GM19025 (cell line): Measurements from ENCODE around the gene IL36A.

Experiments
- ATAC-seq: cut with Tn5 transposase; IDR thresholded peaks from one replicate; pipeline ENCODE4 v1.9.1; 2021; ENCODE audit warnings: mild to moderate bottlenecking, low read depth, moderate library complexity; ENCODE audit not compliant: unreplicated experiment

IL36A gene

GRCh38 chr2:113041871-113042270 lies 36.6 kb downstream of the IL36A start:
- no peak for ATAC-seq

- ATAC-seq: no peak
Measured at GRCh38 chr2:113046465-113046864, 41.2 kb downstream of the IL36A start.

- no peak for ATAC-seq
Measured at GRCh38 chr2:113050921-113051895, 45.9 kb downstream of the IL36A start.

- ATAC-seq: no peak
Measured at GRCh38 chr2:113052396-113052917, 47.2 kb downstream of the IL36A start, which contains the start of gene IL36B. TSS of gene IL36B (minus strand) at chr2:113052867.

GRCh38 chr2:113053666-113054065 lies 48.4 kb downstream of the IL36A start:
- ATAC-seq: no peak

DNA sequence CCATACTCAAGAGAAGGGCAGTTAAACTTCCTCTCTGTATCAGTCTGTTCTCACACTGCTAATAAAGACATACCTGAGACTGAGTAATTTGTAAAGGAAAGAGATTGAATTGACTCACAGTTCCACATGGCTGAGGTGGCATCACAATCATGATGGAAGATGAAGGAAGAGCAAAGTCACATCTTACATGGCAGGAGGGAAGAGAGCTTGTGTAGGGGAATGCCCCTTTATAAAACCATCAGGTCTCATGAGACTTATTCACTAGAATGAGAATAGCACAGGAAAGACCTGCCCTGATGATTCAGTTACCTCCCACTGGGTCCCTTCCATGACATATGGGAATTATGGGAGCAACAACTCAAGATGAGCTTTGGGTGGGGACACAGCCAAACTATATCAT lies 48.8 kb downstream of the IL36A start:
- ATAC-seq: no peak

DNA sequence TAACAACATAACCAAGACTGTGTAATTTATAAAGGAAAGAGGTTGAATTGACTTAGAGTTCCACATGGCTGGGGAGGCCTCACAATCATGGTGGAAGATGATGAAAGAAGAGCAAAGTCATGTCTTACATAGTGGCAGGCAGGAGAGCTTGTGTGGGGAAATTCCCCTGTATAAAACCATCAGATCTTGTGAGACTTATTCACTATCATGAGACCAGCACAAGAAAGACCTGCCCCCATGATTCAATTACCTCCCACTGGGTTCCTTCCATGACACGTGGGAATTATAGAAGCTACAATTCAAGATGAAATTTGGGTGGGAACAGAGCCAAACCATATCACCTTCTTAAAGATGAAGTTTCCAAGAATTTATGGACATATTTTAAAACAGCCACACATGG lies 51.3 kb downstream of the IL36A start:
- no peak for ATAC-seq

DNA sequence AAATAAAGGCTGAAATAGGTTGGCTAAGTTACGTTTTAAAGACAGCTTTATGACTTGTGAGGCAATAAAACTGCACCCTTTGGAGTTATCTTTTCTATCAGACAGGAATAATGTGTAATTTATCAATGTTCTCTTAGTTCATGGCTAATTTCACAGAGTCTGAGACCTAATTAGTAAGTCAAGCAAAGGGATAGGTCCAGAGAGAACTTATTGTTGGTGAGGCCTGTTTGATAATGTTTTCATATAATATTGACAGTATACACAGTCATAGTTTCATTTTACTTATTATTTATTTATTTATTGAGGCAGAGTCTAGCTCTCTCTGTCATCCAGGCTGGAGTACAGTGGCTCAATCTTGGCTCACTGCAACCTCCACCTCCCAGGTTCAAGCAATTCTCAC lies 51.9 kb downstream of the IL36A start:
- no peak for ATAC-seq
